ENCODE data around the gene FAM234B. TPM values are rescaled to one million over a fixed set of nuclear protein-coding genes. Genes with fewer than 3 reads are reported as not detected.

FAM234B gene
- total and polyA plus RNA-seq, 2 of the 8 experiments (the other 6 are each of a cell fraction or from before 2014, with no cell fraction given): 12.5 to 29.1 TPM

- TF ChIP-seq CHD7 (IDR thresholded peaks at IDR 0.05; ENCODE audit: insufficient replicate concordance, low read length) (peak; percentile 76), SP1 (IDR thresholded peaks at IDR 0.05; ENCODE audit: low read depth, low read length) (peak; percentile 90), SIX5 (IDR thresholded peaks at IDR 0.05; ENCODE audit: low read depth, low read length) (no peak), FOSL1 (IDR thresholded peaks at IDR 0.05; ENCODE audit: insufficient read depth, low read depth, low read length) (no peak), SP4 (IDR thresholded peaks at IDR 0.05; ENCODE audit: low read length) (peak; percentile 45; the same call in 1 of the 2 replicates), CTCF (IDR thresholded peaks at IDR 0.05; ENCODE audit: control extremely low read depth in 1 of 3, insufficient read depth in 1 of 3, low read depth in 1 of 3, low read length in 3 of 3) (no peak), SIRT6 (IDR thresholded peaks at IDR 0.05; ENCODE audit: low read length) (no peak), RXRA (IDR thresholded peaks at IDR 0.05; ENCODE audit: insufficient read depth, low read depth, low read length) (no peak), EZH2 (IDR thresholded peaks at IDR 0.05; ENCODE audit: low read depth, low read length, severe bottlenecking) (no peak)
Measured at GRCh38 chr12:13088496-13088895, 44.3 kb downstream of the FAM234B start (continued).
